Smooth muscle cell of the coronary artery (primary cell): ENCODE results near the gene TMX1. TPM values are rescaled to one million over a fixed set of nuclear protein-coding genes. Genes with fewer than 3 reads are reported as not detected.

ENCODE experiments used
- total RNA-seq: library from RNA; depleted of rRNA; stranded (reverse); fragments of >200 nt; gene quantifications from 2 replicates; pipeline ENCODE4 v1.2.3, GENCODE V29; 2014; ENCODE audit warnings: low replicate concordance

TMX1 gene, protein sequence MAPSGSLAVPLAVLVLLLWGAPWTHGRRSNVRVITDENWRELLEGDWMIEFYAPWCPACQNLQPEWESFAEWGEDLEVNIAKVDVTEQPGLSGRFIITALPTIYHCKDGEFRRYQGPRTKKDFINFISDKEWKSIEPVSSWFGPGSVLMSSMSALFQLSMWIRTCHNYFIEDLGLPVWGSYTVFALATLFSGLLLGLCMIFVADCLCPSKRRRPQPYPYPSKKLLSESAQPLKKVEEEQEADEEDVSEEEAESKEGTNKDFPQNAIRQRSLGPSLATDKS
- total RNA-seq, result 26.9 and 29.8 TPM in 2 replicates

DNA sequence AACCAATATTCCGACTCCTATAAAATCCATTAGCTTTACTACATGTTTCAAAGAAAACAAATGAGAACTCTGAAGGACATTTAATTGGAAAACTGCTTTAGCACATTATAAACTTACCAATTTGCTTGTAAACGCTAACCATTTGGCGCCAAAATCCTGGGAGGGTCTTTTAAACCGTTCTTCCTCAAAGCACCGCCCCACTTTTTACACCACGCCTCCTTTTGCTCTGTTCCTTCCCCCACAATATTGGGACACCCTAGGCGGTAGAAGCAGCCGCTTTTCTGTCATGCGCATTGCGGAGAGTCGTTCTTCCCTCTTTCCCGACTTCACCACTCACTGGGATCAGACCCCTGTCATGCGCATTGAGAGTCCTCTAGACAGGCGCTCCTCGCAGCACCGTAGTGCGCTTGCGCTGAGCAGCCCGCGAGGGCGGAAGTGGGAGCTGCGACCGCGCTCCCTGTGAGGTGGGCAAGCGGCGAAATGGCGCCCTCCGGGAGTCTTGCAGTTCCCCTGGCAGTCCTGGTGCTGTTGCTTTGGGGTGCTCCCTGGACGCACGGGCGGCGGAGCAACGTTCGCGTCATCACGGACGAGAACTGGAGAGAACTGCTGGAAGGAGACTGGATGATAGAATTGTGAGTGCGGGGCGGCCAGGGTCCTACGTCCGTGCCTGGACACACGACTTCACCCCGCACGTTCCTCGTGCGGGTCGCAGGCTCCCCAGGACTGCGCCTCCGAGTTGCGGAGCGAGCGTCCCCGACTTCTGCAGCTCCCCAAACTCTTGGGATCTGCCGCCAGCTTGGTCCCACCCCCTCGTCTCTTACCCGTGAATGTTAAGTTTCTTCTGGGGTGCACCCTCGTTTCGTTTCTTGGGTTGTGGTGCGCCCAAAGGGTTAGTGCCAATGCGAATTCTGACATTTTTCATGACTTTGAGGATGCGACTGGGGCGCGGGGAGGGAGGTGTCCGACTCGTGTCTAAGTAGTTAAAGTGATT is at the start of gene TMX1:
Gene TMX1, plus strand, starts transcription at position 435 of the 991 bp plus-strand sequence. Its CDS starts 46 bp downstream, at position 481.

Other genes starting within 250 kb of the TMX1 start
- gene TRIM9, start 145.1 kb upstream of the TMX1 start, total RNA-seq, result 0.08 and 0.59 TPM in 2 replicates